ENCODE measurements around the gene RPL7A. TPM values are rescaled to one million over a fixed set of nuclear protein-coding genes. Genes with fewer than 3 reads are reported as not detected.

RPL7A gene
- total RNA-seq, 2 experiments from 2014 or later, result 2,867 to 2,961 TPM

GRCh38 chr9:133349965-133350616 is 2.1 kb downstream of the RPL7A start:
- peaks cover 75% of the 10 kb centered on the region for H3K36me3 ChIP-seq (ENCODE audit: insufficient read depth, low read length)
- H4K20me1 ChIP-seq (ENCODE audit: insufficient read depth, low read length), result peaks cover 17% of the 10 kb centered on the region
- POLR2A ChIA-PET, result interaction anchor here (0.8 kb wide), 1 partner anchor 109 kb away, joined by 4 read pairs; the partner anchor contains the start of gene CACFD1
- no peak for DNase-seq (ENCODE audit: low spot score)
- peaks cover 50% of the 10 kb centered on the region for H3K79me2 ChIP-seq (ENCODE audit: insufficient read depth, low read depth, low read length)
- no TSS peak for BruUV-seq (replicated peaks)
- H2AFZ ChIP-seq (ENCODE audit: low read length), result no peak overlapping the region
- no peaks in the 10 kb centered on the region for H3K9me2 ChIP-seq (ENCODE audit: insufficient read depth, low read length)
- TF ChIP-seq CTCF (conservative IDR thresholded peaks at IDR 0.05; ENCODE audit: low read length) (no peak), EZH2phosphoT487 (IDR thresholded peaks at IDR 0.05; ENCODE audit: borderline replicate concordance, low read depth, low read length) (no peak)
- H3K4me3 ChIP-seq (ENCODE audit: low read depth, low read length, poor library complexity, severe bottlenecking), result peak overlapping the region; percentile 99
- peak overlapping the region; percentile 87 for H3K27ac ChIP-seq (ENCODE audit: low read depth, low read length, poor library complexity, severe bottlenecking)
- peaks cover 54% of the 10 kb centered on the region for H3K4me1 ChIP-seq (ENCODE audit: insufficient read depth, low read length, poor library complexity, severe bottlenecking)
- peak overlapping the region; percentile 99 for H3K4me2 ChIP-seq (ENCODE audit: low read length)
- H3K9me3 ChIP-seq (ENCODE audit: low read length), result no peaks in the 10 kb centered on the region
- CTCF ChIA-PET (ENCODE audit: unreplicated experiment), result no interaction called here
- intact Hi-C loops (cut with micrococcal nuclease; ENCODE audit: unreplicated experiment), result loop anchor here (2.0 to 5.0 kb wide), 3 partner anchors 67 to 137 kb away; partner anchors contain the start of genes REXO4 and SLC2A6

GRCh38 chr9:133351526-133351907 is 3.5 kb downstream of the RPL7A start:
- DNase-seq (ENCODE audit: low spot score), result no peak
- TSS peak; percentile 23 for BruUV-seq (replicated peaks)
- POLR2A ChIA-PET, result no interaction called here
- intact Hi-C loops (cut with micrococcal nuclease; ENCODE audit: unreplicated experiment), result loop anchor here (5.0 kb wide), 1 partner anchor 126 kb away; the partner anchor contains the start of gene SLC2A6
- Histone ChIP-seq H4K20me1 (ENCODE audit: insufficient read depth, low read length) (peaks cover 17% of the 10 kb centered on the region), H3K9me3 (ENCODE audit: low read length) (no peaks in the 10 kb centered on the region), H3K79me2 (ENCODE audit: insufficient read depth, low read depth, low read length) (peaks cover 45% of the 10 kb centered on the region), H3K4me1 (ENCODE audit: insufficient read depth, low read length, poor library complexity, severe bottlenecking) (peaks cover 50% of the 10 kb centered on the region), H3K4me3 (ENCODE audit: low read depth, low read length, poor library complexity, severe bottlenecking) (no peak overlapping the region), H3K9me2 (ENCODE audit: insufficient read depth, low read length) (no peaks in the 10 kb centered on the region), H3K27ac (ENCODE audit: low read depth, low read length, poor library complexity, severe bottlenecking) (no peak overlapping the region), H2AFZ (ENCODE audit: low read length) (no peak overlapping the region), H3K36me3 (ENCODE audit: insufficient read depth, low read length) (peaks cover 61% of the 10 kb centered on the region), H3K4me2 (ENCODE audit: low read length) (no peak overlapping the region)
- CTCF ChIA-PET (ENCODE audit: unreplicated experiment), result no interaction called here
- TF ChIP-seq EZH2phosphoT487 (IDR thresholded peaks at IDR 0.05; ENCODE audit: borderline replicate concordance, low read depth, low read length) (no peak), CTCF (conservative IDR thresholded peaks at IDR 0.05; ENCODE audit: low read length) (no peak)

Data from OCI-LY7 (cell line).